Measurements from ENCODE around the gene MPRIP.

DNA sequence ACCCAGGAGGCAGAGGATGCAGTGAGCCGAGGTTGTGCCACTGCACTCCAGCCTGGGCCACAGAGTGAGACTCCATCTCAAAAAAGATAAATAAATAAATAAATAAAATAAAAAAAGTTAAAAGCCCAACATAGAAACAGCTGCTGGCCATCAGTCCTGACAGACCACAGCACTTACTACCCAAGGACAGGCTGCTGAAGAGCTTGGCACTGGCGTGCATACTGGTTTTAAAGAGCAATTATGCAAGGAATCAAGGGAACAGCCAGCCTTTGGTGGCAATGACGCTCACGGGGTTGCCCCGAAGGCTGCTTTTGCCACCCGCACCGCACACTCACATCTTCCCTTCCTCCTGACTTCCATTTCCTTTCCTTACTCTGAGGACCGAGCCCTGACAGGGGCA is 159.7 kb downstream of the MPRIP start:
- TF ChIP-seq, protein P1, sequence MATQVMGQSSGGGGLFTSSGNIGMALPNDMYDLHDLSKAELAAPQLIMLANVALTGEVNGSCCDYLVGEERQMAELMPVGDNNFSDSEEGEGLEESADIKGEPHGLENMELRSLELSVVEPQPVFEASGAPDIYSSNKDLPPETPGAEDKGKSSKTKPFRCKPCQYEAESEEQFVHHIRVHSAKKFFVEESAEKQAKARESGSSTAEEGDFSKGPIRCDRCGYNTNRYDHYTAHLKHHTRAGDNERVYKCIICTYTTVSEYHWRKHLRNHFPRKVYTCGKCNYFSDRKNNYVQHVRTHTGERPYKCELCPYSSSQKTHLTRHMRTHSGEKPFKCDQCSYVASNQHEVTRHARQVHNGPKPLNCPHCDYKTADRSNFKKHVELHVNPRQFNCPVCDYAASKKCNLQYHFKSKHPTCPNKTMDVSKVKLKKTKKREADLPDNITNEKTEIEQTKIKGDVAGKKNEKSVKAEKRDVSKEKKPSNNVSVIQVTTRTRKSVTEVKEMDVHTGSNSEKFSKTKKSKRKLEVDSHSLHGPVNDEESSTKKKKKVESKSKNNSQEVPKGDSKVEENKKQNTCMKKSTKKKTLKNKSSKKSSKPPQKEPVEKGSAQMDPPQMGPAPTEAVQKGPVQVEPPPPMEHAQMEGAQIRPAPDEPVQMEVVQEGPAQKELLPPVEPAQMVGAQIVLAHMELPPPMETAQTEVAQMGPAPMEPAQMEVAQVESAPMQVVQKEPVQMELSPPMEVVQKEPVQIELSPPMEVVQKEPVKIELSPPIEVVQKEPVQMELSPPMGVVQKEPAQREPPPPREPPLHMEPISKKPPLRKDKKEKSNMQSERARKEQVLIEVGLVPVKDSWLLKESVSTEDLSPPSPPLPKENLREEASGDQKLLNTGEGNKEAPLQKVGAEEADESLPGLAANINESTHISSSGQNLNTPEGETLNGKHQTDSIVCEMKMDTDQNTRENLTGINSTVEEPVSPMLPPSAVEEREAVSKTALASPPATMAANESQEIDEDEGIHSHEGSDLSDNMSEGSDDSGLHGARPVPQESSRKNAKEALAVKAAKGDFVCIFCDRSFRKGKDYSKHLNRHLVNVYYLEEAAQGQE (IDR thresholded peaks at IDR 0.05; ENCODE audit: low read depth), result no peak
- TF ChIP-seq TCF12 (IDR thresholded peaks at IDR 0.05; ENCODE audit: low read depth), result no peak
- TF ChIP-seq RAD21 (IDR thresholded peaks at IDR 0.05; ENCODE audit: low read depth), result no peak
- TF ChIP-seq, protein P2, sequence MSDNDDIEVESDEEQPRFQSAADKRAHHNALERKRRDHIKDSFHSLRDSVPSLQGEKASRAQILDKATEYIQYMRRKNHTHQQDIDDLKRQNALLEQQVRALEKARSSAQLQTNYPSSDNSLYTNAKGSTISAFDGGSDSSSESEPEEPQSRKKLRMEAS (IDR thresholded peaks at IDR 0.05), result no peak
- TF ChIP-seq EP300 (IDR thresholded peaks at IDR 0.05; ENCODE audit: borderline replicate concordance), result no peak

Measured in Ishikawa (cell line).